SK-N-SH treated with all-trans-retinoic acid at 6 μM for 48 hours (cell line): ENCODE measurements around the gene PSD2.

Experiments
- OSR1 ChIP-seq: fragments of 250-450 bp; sonication (Bioruptor Pico); IDR thresholded peaks from 2 replicates; pipeline ENCODE4 v1.8.0; 2022; ENCODE audit warnings: moderate library complexity, mild to moderate bottlenecking, inconsistent platforms
- ZFP3 ChIP-seq: fragments of 250-450 bp; sonication (Bioruptor Pico); IDR thresholded peaks from 2 replicates; pipeline ENCODE4 v1.5.0; 2020; ENCODE audit warnings: mild to moderate bottlenecking, moderate library complexity
- ZFP30 ChIP-seq: fragments of 450-650 bp; formaldehyde crosslinking; IDR thresholded peaks from 2 replicates; pipeline ENCODE4 v1.5.0; 2022; ENCODE audit warnings: mild to moderate bottlenecking, moderate library complexity
- ZNF70 ChIP-seq: fragments of 450-650 bp; formaldehyde crosslinking; IDR thresholded peaks from 2 replicates; pipeline ENCODE4 v1.5.0; 2020; ENCODE audit warnings: mild to moderate bottlenecking, moderate library complexity

DNA sequence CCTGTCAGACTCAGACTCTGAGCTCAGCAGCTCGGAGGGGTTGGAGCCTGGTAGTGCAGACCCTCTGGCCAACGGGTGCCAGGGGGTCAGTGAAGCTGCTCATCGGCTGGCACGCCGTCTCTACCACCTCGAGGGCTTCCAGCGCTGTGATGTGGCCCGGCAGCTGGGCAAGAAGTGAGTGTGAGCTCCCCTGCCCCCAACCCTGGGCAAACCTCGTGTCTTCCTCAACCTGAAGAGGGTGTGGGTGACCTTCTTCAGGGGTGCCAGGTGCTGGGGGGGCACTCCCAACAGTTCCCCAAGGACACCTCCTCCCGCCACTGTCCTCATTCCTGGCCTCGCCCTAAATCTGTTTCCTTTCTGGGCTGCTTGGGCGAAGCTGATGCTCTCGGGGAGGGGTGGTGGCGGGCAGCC, 18.6 kb downstream of the PSD2 start:
- TF ChIP-seq OSR1 (CRISPR knock-in tag) = no peak
- no peak for TF ChIP-seq ZNF70
- TF ChIP-seq ZFP3 (CRISPR knock-in tag) = no peak
- no peak for TF ChIP-seq ZFP30
